ENCODE measurements around the gene CHN2.

CHN2 gene

DNA sequence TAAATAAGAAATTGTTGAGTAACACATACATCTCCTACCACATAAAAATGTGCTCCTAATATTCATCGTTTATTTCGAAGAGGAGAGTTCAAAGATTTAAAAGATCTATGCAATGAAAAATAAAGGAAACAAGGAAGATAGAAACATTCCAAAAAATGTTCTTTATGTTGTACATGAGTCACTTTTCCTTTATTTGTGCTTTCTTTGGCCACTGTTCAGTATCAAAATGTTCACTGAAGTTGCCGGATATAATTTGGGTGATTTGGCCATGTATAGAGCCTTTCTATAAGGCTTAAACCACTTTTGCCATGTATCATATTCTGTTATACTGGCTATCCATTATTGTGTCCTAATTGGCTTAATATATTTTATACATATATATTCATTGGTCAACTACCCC, 306.1 kb downstream of the CHN2 start:
- Histone ChIP-seq H3K27me3 (ENCODE audit: control insufficient read depth, insufficient read depth, low read length) (no peaks in the 10 kb centered on the region), H3K27ac (ENCODE audit: low read depth, low read length) (no peak overlapping the region), H3K9me3 (ENCODE audit: control insufficient read depth, insufficient read depth, low read length) (no peaks in the 10 kb centered on the region), H3K9ac (ENCODE audit: low read depth, low read length) (no peak overlapping the region), H3K4me1 (ENCODE audit: control insufficient read depth, insufficient read depth, low read length) (peaks cover 6% of the 10 kb centered on the region), H3K4me3 (ENCODE audit: low read depth, low read length) (no peak overlapping the region), H3K36me3 (ENCODE audit: control insufficient read depth, insufficient read depth, low read length) (no peaks in the 10 kb centered on the region)

DNA sequence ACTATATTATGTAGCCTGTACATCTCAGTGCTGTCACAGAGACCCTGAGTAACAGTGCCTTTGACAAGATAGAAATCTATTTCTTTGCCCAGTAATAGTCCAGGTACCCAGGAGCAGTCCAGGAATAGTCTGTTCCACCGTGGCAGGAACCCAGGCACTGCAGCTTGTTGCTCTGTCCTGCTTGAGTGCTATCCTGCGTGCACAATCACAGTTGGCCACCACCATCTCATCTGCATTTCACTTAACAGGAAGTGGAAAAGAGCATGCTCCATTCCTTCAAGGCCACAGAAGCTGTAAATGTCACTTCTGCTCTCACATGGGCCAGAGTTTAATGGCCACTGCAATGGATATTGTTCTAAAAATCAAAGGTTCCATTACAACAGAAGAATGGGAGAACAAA, 307.6 kb downstream of the CHN2 start:
- no peaks in the 10 kb centered on the region for H3K9me3 ChIP-seq (ENCODE audit: control insufficient read depth, insufficient read depth, low read length)
- no peak overlapping the region for H3K9ac ChIP-seq (ENCODE audit: low read depth, low read length)
- H3K27ac ChIP-seq (ENCODE audit: low read depth, low read length) = no peak overlapping the region
- H3K36me3 ChIP-seq (ENCODE audit: control insufficient read depth, insufficient read depth, low read length) = no peaks in the 10 kb centered on the region
- H3K27me3 ChIP-seq (ENCODE audit: control insufficient read depth, insufficient read depth, low read length) = no peaks in the 10 kb centered on the region
- H3K4me1 ChIP-seq (ENCODE audit: control insufficient read depth, insufficient read depth, low read length) = no peaks in the 10 kb centered on the region
- H3K4me3 ChIP-seq (ENCODE audit: low read depth, low read length) = no peak overlapping the region

DNA sequence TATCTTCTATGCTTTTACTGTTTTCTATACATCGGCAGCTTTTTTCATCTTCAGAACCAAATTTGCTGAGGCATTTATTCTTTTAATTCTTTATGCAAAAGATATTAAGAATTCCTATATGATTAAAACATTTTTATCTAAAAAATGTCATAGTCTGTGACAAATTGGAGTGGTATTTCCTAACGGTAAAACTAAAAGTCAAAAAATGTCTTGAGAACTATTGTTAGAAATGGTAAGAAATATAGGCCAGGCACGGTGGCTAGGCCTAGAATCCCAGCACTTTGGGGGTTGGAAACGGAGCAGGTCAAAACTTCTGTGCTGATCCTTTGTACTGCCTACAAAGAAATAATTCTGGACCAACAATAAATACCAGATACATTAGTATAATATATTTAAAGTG, 311.4 kb downstream of the CHN2 start:
- Histone ChIP-seq H3K9ac (ENCODE audit: low read depth, low read length) (no peak overlapping the region), H3K9me3 (ENCODE audit: control insufficient read depth, insufficient read depth, low read length) (no peaks in the 10 kb centered on the region), H3K4me3 (ENCODE audit: low read depth, low read length) (no peak overlapping the region)

DNA sequence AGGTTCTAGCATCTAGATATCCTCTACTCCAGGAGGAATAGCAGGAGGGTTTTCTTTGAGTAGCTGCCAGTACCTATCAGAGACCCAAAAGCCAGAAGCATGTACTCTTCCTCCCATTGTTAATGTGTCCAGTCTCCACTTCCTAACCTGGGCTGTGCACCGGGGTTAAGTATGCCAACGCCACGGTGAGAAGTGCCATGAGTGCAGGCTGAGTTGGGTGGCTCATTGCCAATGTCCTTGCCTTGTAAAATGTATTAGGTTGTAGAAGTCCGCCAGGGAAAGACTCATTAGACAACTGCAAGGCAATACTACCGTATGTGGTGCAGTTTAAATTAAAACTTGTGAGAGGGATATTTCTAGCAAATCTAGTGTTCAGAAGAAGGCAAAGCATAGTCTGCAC, 314.0 kb downstream of the CHN2 start:
- no peak overlapping the region for H3K27ac ChIP-seq (ENCODE audit: low read depth, low read length)
- no peak overlapping the region for H3K4me3 ChIP-seq (ENCODE audit: low read depth, low read length)
- no peak overlapping the region for H3K9ac ChIP-seq (ENCODE audit: low read depth, low read length)
- no peaks in the 10 kb centered on the region for H3K9me3 ChIP-seq (ENCODE audit: control insufficient read depth, insufficient read depth, low read length)
- H3K4me1 ChIP-seq (ENCODE audit: control insufficient read depth, insufficient read depth, low read length) = no peaks in the 10 kb centered on the region
- no peaks in the 10 kb centered on the region for H3K27me3 ChIP-seq (ENCODE audit: control insufficient read depth, insufficient read depth, low read length)
- H3K36me3 ChIP-seq (ENCODE audit: control insufficient read depth, insufficient read depth, low read length) = no peaks in the 10 kb centered on the region

More for the DNA sequence above, 311.4 kb downstream of the CHN2 start:
- Histone ChIP-seq H3K27me3 (ENCODE audit: control insufficient read depth, insufficient read depth, low read length) (no peaks in the 10 kb centered on the region), H3K4me1 (ENCODE audit: control insufficient read depth, insufficient read depth, low read length) (no peaks in the 10 kb centered on the region), H3K36me3 (ENCODE audit: control insufficient read depth, insufficient read depth, low read length) (no peaks in the 10 kb centered on the region), H3K27ac (ENCODE audit: low read depth, low read length) (no peak overlapping the region)

DNA sequence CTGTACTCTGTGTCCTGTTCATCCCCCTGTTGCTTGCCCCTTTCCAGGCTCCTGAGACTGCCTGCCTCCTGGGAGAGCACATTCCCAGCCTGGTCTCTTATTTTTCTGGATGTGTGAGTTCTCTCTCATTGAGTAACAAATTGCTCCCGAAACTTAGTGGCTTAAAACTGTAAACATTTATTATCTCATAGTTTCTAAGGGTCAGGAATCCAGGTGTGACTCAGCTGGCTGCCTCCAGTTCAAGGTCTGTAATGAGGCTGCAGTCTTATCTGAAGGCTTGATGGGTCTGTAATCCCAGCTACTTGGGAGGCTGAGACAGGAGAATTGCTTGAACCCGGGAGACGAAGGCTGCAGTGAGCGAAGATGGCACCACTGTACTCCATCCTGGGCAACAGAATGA, 315.5 kb downstream of the CHN2 start:
- Histone ChIP-seq H3K4me1 (ENCODE audit: control insufficient read depth, insufficient read depth, low read length) (no peaks in the 10 kb centered on the region), H3K27ac (ENCODE audit: low read depth, low read length) (no peak overlapping the region), H3K27me3 (ENCODE audit: control insufficient read depth, insufficient read depth, low read length) (no peaks in the 10 kb centered on the region), H3K36me3 (ENCODE audit: control insufficient read depth, insufficient read depth, low read length) (no peaks in the 10 kb centered on the region), H3K9ac (ENCODE audit: low read depth, low read length) (no peak overlapping the region), H3K4me3 (ENCODE audit: low read depth, low read length) (no peak overlapping the region), H3K9me3 (ENCODE audit: control insufficient read depth, insufficient read depth, low read length) (no peaks in the 10 kb centered on the region)

DNA sequence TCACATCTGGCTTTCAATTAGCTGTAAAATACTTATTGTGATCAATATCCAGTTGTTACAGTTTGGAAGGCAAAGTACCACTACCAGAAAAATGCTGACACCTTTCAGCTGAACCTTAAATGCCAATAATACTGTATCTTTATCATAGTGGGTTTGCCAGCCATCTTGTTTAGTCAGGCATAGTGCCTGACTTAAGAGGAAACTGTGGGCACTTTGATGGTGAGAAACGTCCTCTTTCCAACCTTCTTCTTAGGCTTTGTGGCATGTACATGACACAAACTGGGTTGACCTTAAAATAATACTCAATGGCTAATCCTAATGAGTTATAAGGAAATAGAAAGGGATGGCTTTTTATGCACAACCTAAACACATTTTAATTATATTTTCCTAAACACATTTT, 316.8 kb downstream of the CHN2 start:
- Histone ChIP-seq H3K4me3 (ENCODE audit: low read depth, low read length) (no peak overlapping the region), H3K4me1 (ENCODE audit: control insufficient read depth, insufficient read depth, low read length) (no peaks in the 10 kb centered on the region), H3K27ac (ENCODE audit: low read depth, low read length) (no peak overlapping the region), H3K27me3 (ENCODE audit: control insufficient read depth, insufficient read depth, low read length) (no peaks in the 10 kb centered on the region; the same call in 1 of the 2 replicates), H3K9me3 (ENCODE audit: control insufficient read depth, insufficient read depth, low read length) (no peaks in the 10 kb centered on the region), H3K36me3 (ENCODE audit: control insufficient read depth, insufficient read depth, low read length) (no peaks in the 10 kb centered on the region), H3K9ac (ENCODE audit: low read depth, low read length) (no peak overlapping the region)

DNA sequence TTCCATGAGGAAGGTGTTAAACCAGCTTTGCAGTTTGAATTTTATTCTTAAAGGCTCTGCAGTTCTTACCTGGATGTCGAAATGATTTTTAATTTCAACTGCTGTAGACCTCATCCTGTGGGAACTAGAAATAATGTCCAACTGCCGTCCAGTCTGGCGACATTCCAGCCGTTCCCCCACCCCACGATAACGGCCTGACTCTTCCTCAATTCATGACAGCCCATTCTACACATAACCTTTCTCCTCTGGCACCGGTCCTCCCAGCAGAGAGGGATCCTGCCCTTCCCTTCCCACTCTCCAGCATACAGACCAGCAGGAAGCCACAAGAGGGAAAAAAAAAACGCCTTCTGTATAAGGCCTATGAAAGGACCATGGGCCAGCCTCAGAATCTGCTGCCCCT, 317.3 kb downstream of the CHN2 start:
- Histone ChIP-seq H3K4me1 (ENCODE audit: control insufficient read depth, insufficient read depth, low read length) (no peaks in the 10 kb centered on the region), H3K27me3 (ENCODE audit: control insufficient read depth, insufficient read depth, low read length) (no peaks in the 10 kb centered on the region; the same call in 1 of the 2 replicates), H3K4me3 (ENCODE audit: low read depth, low read length) (no peak overlapping the region), H3K9me3 (ENCODE audit: control insufficient read depth, insufficient read depth, low read length) (no peaks in the 10 kb centered on the region), H3K9ac (ENCODE audit: low read depth, low read length) (no peak overlapping the region), H3K36me3 (ENCODE audit: control insufficient read depth, insufficient read depth, low read length) (no peaks in the 10 kb centered on the region), H3K27ac (ENCODE audit: low read depth, low read length) (no peak overlapping the region)

DNA sequence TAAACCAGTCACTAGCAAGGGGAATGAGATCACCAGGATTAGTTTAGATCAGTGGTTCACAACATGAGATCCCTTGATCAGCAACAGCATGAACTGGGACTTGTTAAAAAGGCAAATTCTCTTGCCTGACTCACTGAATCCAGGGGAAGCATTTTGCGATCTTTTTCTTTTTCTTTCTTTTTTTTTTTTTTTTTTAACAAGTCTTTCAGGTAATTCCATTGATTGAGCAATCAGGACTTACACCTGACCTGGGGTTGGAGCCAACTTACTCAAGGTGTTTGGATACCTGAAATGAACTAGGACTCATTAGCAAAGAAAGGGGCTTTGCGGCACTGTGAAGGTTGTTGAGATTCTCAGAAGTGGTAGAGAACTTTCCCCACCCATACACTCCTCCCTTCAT, 321.9 kb downstream of the CHN2 start:
- Histone ChIP-seq H3K4me1 (ENCODE audit: control insufficient read depth, insufficient read depth, low read length) (no peaks in the 10 kb centered on the region), H3K9ac (ENCODE audit: low read depth, low read length) (no peak overlapping the region), H3K4me3 (ENCODE audit: low read depth, low read length) (no peak overlapping the region), H3K9me3 (ENCODE audit: control insufficient read depth, insufficient read depth, low read length) (no peaks in the 10 kb centered on the region), H3K27ac (ENCODE audit: low read depth, low read length) (no peak overlapping the region), H3K36me3 (ENCODE audit: control insufficient read depth, insufficient read depth, low read length) (no peaks in the 10 kb centered on the region), H3K27me3 (ENCODE audit: control insufficient read depth, insufficient read depth, low read length) (no peaks in the 10 kb centered on the region; the same call in 1 of the 2 replicates)

DNA sequence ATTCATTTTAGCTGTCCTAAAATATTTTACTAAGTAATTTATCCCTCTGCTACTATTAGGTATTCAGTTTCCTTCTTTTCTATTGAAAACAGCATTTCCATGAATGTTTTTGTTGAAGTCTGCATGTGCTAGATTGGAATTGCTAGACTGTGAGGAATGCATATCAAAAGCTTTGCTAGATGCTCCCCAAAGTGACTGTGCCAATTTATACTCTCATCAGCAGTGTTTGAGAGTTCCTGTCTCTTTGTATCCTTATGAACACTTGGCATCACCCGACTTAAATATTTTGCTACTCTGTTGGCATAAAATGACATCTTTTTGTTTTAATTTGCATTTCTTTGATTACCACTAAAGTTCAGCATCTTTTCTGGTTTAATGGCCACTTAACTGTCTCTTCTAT, 324.0 kb downstream of the CHN2 start:
- no peak overlapping the region for H3K9ac ChIP-seq (ENCODE audit: low read depth, low read length)
- H3K27ac ChIP-seq (ENCODE audit: low read depth, low read length) = no peak overlapping the region
- no peaks in the 10 kb centered on the region for H3K36me3 ChIP-seq (ENCODE audit: control insufficient read depth, insufficient read depth, low read length)
- no peaks in the 10 kb centered on the region for H3K9me3 ChIP-seq (ENCODE audit: control insufficient read depth, insufficient read depth, low read length)
- H3K4me1 ChIP-seq (ENCODE audit: control insufficient read depth, insufficient read depth, low read length) = no peaks in the 10 kb centered on the region
- H3K27me3 ChIP-seq (ENCODE audit: control insufficient read depth, insufficient read depth, low read length) = no peaks in the 10 kb centered on the region; the same call in 1 of the 2 replicates
- H3K4me3 ChIP-seq (ENCODE audit: low read depth, low read length) = no peak overlapping the region

DNA sequence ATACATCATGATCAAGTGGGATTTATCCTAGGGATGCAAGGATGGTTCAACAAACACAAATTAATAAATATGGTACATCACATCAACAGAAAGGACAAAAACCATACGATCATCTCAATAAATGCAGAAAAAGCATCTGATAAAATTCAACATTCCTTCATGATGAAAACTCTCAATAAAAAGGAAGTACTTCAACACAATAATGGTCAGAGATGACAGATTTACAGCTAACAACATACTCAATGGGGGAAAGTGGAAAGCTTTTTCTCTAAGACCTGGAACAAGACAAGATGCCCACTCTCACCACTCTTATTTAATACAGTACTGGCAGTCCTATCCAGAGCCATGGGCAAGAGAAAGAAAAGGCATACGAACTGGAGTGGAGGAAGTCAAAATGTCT, 329.2 kb downstream of the CHN2 start:
- no peaks in the 10 kb centered on the region for H3K9me3 ChIP-seq (ENCODE audit: control insufficient read depth, insufficient read depth, low read length)
- H3K27ac ChIP-seq (ENCODE audit: low read depth, low read length) = no peak overlapping the region

DNA sequence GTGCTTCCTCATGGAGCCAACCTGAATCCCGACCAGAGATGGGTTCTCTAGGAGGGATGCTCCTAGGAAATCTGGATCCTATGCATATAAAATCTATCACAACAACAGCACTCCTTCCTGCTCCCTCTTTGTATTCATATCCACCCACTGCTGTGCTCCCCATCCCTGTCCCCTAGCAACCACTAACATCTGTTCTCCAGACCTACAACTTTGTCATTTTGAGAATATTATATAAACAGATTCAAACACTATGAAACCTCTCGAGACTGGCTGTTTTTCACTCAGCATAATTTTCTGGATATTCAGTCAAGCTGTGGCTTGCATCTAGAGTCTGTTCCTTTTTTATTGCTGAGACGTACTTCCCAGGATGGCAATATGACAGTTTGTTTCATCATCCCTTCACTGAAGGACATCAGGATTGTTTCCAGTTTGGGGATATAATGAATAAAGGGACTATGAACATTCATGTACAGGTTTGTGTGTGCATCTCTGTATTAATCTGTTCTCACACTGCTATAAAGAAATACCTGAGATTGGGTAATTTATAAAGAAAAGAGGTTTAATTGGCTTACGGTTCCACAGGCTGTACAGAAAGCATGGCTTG, 333.0 kb downstream of the CHN2 start:
- Histone ChIP-seq H3K36me3 (ENCODE audit: control insufficient read depth, insufficient read depth, low read length) (no peaks in the 10 kb centered on the region), H3K27me3 (ENCODE audit: control insufficient read depth, insufficient read depth, low read length) (no peaks in the 10 kb centered on the region), H3K4me1 (ENCODE audit: control insufficient read depth, insufficient read depth, low read length) (peaks cover 4% of the 10 kb centered on the region; the same call in 1 of the 2 replicates), H3K9me3 (ENCODE audit: control insufficient read depth, insufficient read depth, low read length) (no peaks in the 10 kb centered on the region), H3K4me3 (ENCODE audit: low read depth, low read length) (no peak overlapping the region), H3K9ac (ENCODE audit: low read depth, low read length) (no peak overlapping the region), H3K27ac (ENCODE audit: low read depth, low read length) (no peak overlapping the region)

More for the DNA sequence above, 329.2 kb downstream of the CHN2 start:
- Histone ChIP-seq H3K4me3 (ENCODE audit: low read depth, low read length) (no peak overlapping the region), H3K36me3 (ENCODE audit: control insufficient read depth, insufficient read depth, low read length) (no peaks in the 10 kb centered on the region), H3K9ac (ENCODE audit: low read depth, low read length) (no peak overlapping the region), H3K4me1 (ENCODE audit: control insufficient read depth, insufficient read depth, low read length) (peaks cover 2% of the 10 kb centered on the region; the same call in 1 of the 2 replicates), H3K27me3 (ENCODE audit: control insufficient read depth, insufficient read depth, low read length) (no peaks in the 10 kb centered on the region)

Measured in HUES48 (cell line).